HepG2 (cell line): ENCODE data around the gene KSR1. TPM values are rescaled to one million over a fixed set of nuclear protein-coding genes. Genes with fewer than 3 reads are reported as not detected.

Source experiments
- ADNP ChIP-seq: sonication (generic); formaldehyde crosslinking; IDR thresholded peaks from 2 replicates; pipeline ENCODE4 v1.4.0; 2020; ENCODE audit warnings: missing genetic modification reagents
- FUBP1 ChIP-seq: sonication (generic); formaldehyde crosslinking; IDR thresholded peaks from 2 replicates; pipeline ENCODE4 v1.5.1; 2020; ENCODE audit warnings: missing genetic modification reagents, mild to moderate bottlenecking, borderline replicate concordance
- MTF2 ChIP-seq: sonication (generic); formaldehyde crosslinking; IDR thresholded peaks from 2 replicates; pipeline ENCODE4 v1.5.0; 2020; ENCODE audit warnings: missing genetic modification reagents, borderline replicate concordance
- PAX8 ChIP-seq: sonication (generic); formaldehyde crosslinking; IDR thresholded peaks from 2 replicates; pipeline ENCODE4 v1.8.0; 2022; ENCODE audit warnings: mild to moderate bottlenecking, missing genetic modification reagents, borderline replicate concordance
- RBM22 ChIP-seq: fragments of 200-400 bp; formaldehyde crosslinking; optimal IDR thresholded peaks from 2 replicates; pipeline ENCODE3; 2017; ENCODE audit warnings: mild to moderate bottlenecking, low read length, moderate library complexity
- RFX3 ChIP-seq: IDR thresholded peaks from 2 replicates; pipeline ENCODE4 v1.6.1; 2016; ENCODE audit warnings: missing biosample characterization, missing genetic modification reagents
- RFX5 ChIP-seq: IDR thresholded peaks from 2 replicates; pipeline ENCODE4 v1.6.1; 2011; ENCODE audit warnings: low read depth, low read length, improper control_type of control experiment
- RNF219 ChIP-seq: sonication (generic); formaldehyde crosslinking; IDR thresholded peaks from 2 replicates; pipeline ENCODE4 v1.5.0; 2020; ENCODE audit warnings: mild to moderate bottlenecking, missing genetic modification reagents
- SP1 ChIP-seq, 2 experiments: fragments of 450-650 bp in 1 of 2; sonication (generic) in 1 of 2; formaldehyde crosslinking in 1 of 2; IDR thresholded peaks; 2 replicates each; pipeline versions ENCODE4 v1.4.0 to v1.6.1; 2016 to 2020; ENCODE audit warnings: missing genetic modification reagents in 1 of 2
- STAT6 ChIP-seq: sonication (generic); formaldehyde crosslinking; IDR thresholded peaks from 2 replicates; pipeline ENCODE4 v1.4.0; 2020; ENCODE audit warnings: missing genetic modification reagents, mild to moderate bottlenecking, borderline replicate concordance
- YEATS4 ChIP-seq: sonication (generic); formaldehyde crosslinking; IDR thresholded peaks from 2 replicates; pipeline ENCODE4 v1.4.0; 2020; ENCODE audit warnings: missing genetic modification reagents, borderline replicate concordance
- ZFP41 ChIP-seq: sonication (generic); formaldehyde crosslinking; IDR thresholded peaks from 2 replicates; pipeline ENCODE4 v1.4.0; 2020; ENCODE audit warnings: mild to moderate bottlenecking, missing genetic modification reagents, borderline replicate concordance
- ZNF138 ChIP-seq: sonication (generic); formaldehyde crosslinking; IDR thresholded peaks from 2 replicates; pipeline ENCODE4 v1.5.0; 2020; ENCODE audit warnings: mild to moderate bottlenecking, low read depth, missing genetic modification reagents
- ZNF17 ChIP-seq: sonication (generic); formaldehyde crosslinking; IDR thresholded peaks from 2 replicates; pipeline ENCODE4 v1.5.0; 2020; ENCODE audit warnings: mild to moderate bottlenecking, missing genetic modification reagents
- ZNF263 ChIP-seq: sonication (generic); formaldehyde crosslinking; IDR thresholded peaks from 2 replicates; pipeline ENCODE4 v1.4.0; 2020; ENCODE audit warnings: missing genetic modification reagents
- ZNF44 ChIP-seq: sonication (generic); formaldehyde crosslinking; IDR thresholded peaks from 2 replicates; pipeline ENCODE4 v1.5.1; 2020; ENCODE audit warnings: mild to moderate bottlenecking, missing genetic modification reagents
- ZNF501 ChIP-seq: sonication (generic); formaldehyde crosslinking; IDR thresholded peaks from 2 replicates; pipeline ENCODE4 v1.5.1; 2020; ENCODE audit warnings: mild to moderate bottlenecking, moderate library complexity, missing genetic modification reagents
- ZNF546 ChIP-seq: sonication (generic); formaldehyde crosslinking; conservative IDR thresholded peaks from 2 replicates; pipeline ENCODE4 v1.8.1; 2023; ENCODE audit warnings: mild to moderate bottlenecking, missing genetic modification reagents
- ZSCAN20 ChIP-seq: sonication (generic); formaldehyde crosslinking; IDR thresholded peaks from 2 replicates; pipeline ENCODE4 v1.4.0; 2020; ENCODE audit warnings: missing genetic modification reagents, mild to moderate bottlenecking, borderline replicate concordance
- ZXDC ChIP-seq: sonication (generic); formaldehyde crosslinking; IDR thresholded peaks from 2 replicates; pipeline ENCODE4 v1.5.0; 2020; ENCODE audit warnings: mild to moderate bottlenecking, missing genetic modification reagents
- polyA plus RNA-seq, 8 experiments: library from polyadenylated mRNA; depleted of rRNA in 3 of 8; stranded (reverse) in 7 of 8; unstranded in 1 of 8; fragments of >200 nt; fragmentation: Illumina TruSeq in 4 of 8; extraction: Trizol in 4 of 8; gene quantifications; 2 replicates each; pipeline versions ENCODE4 v1.2.1 to v1.2.3, GENCODE V29; 2011 to 2016; ENCODE audit warnings: low read depth in 4 of 8, missing spikeins in 1 of 8, mixed read lengths in 1 of 8; ENCODE audit not compliant: insufficient read depth in 1 of 8
- total RNA-seq, 5 experiments: library from RNA; depleted of rRNA; stranded (reverse); fragments of >200 nt; fragmentation: Illumina TruSeq; extraction: Trizol; gene quantifications; 2 replicates each; pipeline ENCODE4 v1.2.3, GENCODE V29; 2016; ENCODE audit warnings: low read depth in 1 of 5

Gene KSR1
- total and polyA plus RNA-seq, 2 of the 13 experiments (the other 11 are each of a cell fraction or from before 2014, with no cell fraction given): 10.1 to 16.6 TPM

- no peak for TF ChIP-seq ADNP (CRISPR knock-in tag)
- TF ChIP-seq YEATS4 (CRISPR knock-in tag): no peak
- TF ChIP-seq ZNF44 (CRISPR knock-in tag): no peak
- no peak for TF ChIP-seq MTF2 (CRISPR knock-in tag)
- no peak for TF ChIP-seq FUBP1 (CRISPR knock-in tag)
- peak; percentile 91 for TF ChIP-seq ZNF263
- TF ChIP-seq ZNF501 (CRISPR knock-in tag): no peak
- TF ChIP-seq SP1 (IDR thresholded peaks at IDR 0.05): no peak
- no peak for TF ChIP-seq SP1 (CRISPR knock-in tag; IDR thresholded peaks at IDR 0.05)
- no peak for TF ChIP-seq ZSCAN20 (CRISPR knock-in tag)
- TF ChIP-seq ZNF138: no peak
- no peak for TF ChIP-seq RBM22
- TF ChIP-seq RNF219 (CRISPR knock-in tag): no peak
- no peak for TF ChIP-seq ZNF546 (CRISPR knock-in tag)
- TF ChIP-seq RFX5: no peak
- no peak for TF ChIP-seq ZFP41 (CRISPR knock-in tag)
- TF ChIP-seq ZXDC (CRISPR knock-in tag): no peak
- no peak for TF ChIP-seq PAX8 (CRISPR knock-in tag)
- no peak for TF ChIP-seq RFX3 (CRISPR knock-in tag)
- no peak for TF ChIP-seq ZNF17 (CRISPR knock-in tag)
- TF ChIP-seq STAT6 (CRISPR knock-in tag): no peak
These were observed 1.7 kb downstream of the KSR1 start (continued) for GRCh38 chr17:27457731-27458523.
